RWPE1 (cell line): ENCODE data around the gene LRRC10B.

ENCODE experiments used
- CTCF ChIA-PET: fragments of 350-600 bp; sonication (Branson Sonifier 250); formaldehyde crosslinking; extraction: SDS; loops from one replicate; lab custom pipeline; 2021; lab: Yijun Ruan, JAX
- POLR2A ChIA-PET: fragments of 400-600 bp; formaldehyde crosslinking; extraction: SDS; loops from one replicate; lab custom pipeline; 2020; ENCODE audit warnings: antibody characterized with exemption; ENCODE audit not compliant: low non-redundant PET; lab: Yijun Ruan, JAX
- DNase-seq: peaks from one replicate; pipeline ENCODE4 v3.0.0; 2012; ENCODE audit warnings: low spot score
- H3K27ac ChIP-seq: fragments of 450-650 bp; 2 replicates; pipeline ENCODE4 v1.5.1; 2017
- CTCF ChIP-seq: fragments of 450-650 bp; conservative IDR thresholded peaks from 2 replicates; pipeline ENCODE4 v1.5.1; 2017; ENCODE audit warnings: low read depth, mild to moderate bottlenecking

LRRC10B gene

DNA sequence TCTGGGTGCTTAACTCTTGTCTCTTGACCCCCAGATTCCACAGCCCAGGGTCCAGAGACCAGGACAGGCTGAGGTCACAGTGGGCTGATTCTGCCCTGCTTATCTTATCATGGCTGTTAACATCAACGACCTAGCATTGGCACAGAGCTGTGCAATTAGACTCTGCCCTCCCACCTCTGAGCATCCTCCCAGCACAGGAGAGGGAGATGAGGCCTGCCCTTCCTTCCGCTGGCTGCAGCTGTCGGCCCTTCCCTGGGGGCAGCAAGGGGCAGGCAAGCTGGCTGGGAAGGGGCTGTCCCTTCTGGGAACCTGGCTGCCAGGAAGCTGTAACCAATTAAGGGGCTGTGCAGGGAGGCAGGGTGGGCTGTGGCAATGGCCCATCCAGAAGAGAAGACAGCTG lies 22.5 kb downstream of the LRRC10B start:
- no peak overlapping the region for H3K27ac ChIP-seq
- CTCF ChIA-PET = interaction anchor here (0.6 to 1.8 kb wide), 5 partner anchors 10 to 26 kb away, joined by 4 to 10 read pairs (median 6); no protein-coding TSS in a partner anchor
- POLR2A ChIA-PET = no interaction called here
- DNase-seq = no peak
- TF ChIP-seq CTCF = no peak

GRCh38 chr11:61532134-61533038 lies 23.8 kb downstream of the LRRC10B start:
- TF ChIP-seq CTCF = peak; percentile 69
- H3K27ac ChIP-seq = no peak overlapping the region
- peak; percentile 65 for DNase-seq

GRCh38 chr11:61533039-61533375 lies 24.5 kb downstream of the LRRC10B start:
- no peak for DNase-seq
- CTCF ChIA-PET = interaction anchor here (0.5 to 3.1 kb wide), 5 partner anchors 9 to 31 kb away, joined by 3 to 20 read pairs (median 5); partner anchors contain the start of gene LRRC10B
- POLR2A ChIA-PET = no interaction called here
- TF ChIP-seq CTCF = no peak
- H3K27ac ChIP-seq = no peak overlapping the region

More at GRCh38 chr11:61532134-61533038, 23.8 kb downstream of the LRRC10B start:
- POLR2A ChIA-PET = interaction anchor here (0.6 kb wide), 1 partner anchor 102 kb away, joined by 3 read pairs; the partner anchor contains the start of genes CPSF7 and SDHAF2
- CTCF ChIA-PET = interaction anchor here (0.5 to 3.1 kb wide), 16 partner anchors 8 to 516 kb away, joined by 3 to 20 read pairs (median 4); partner anchors contain the start of gene LRRC10B

DNA sequence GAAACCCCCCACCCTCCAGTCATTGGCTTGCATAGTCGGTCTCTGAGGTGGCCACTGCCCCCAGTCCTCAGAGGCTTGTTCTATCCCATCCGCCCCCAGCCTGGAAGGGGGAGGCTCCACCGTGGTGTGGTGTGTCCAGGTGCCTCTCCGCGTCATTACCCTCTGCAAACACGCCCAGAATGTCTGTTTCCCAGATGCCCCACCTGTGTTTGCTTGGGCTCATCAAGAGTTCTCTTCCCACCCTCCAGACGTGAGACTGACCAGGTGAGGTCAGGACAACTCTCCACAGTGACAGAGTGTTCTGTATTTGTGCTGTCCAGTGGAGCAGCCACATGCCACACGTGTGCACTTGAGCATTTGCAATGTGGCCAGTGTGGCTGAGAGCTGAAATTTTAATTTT lies 24.9 kb downstream of the LRRC10B start:
- no peak for DNase-seq
- H3K27ac ChIP-seq = no peak overlapping the region
- ChIA-PET CTCF (interaction anchor here (2.2 to 3.1 kb wide), 2 partner anchors 16 to 24 kb away, joined by 8 to 20 read pairs; partner anchors contain the start of gene LRRC10B), POLR2A (no interaction called here)
- TF ChIP-seq CTCF = no peak

- no peak for DNase-seq
- no peak overlapping the region for H3K27ac ChIP-seq
- CTCF ChIA-PET = interaction anchor here (0.6 to 3.1 kb wide), 2 partner anchors 17 to 258 kb away, joined by 3 to 20 read pairs; no protein-coding TSS in a partner anchor
- no peak for TF ChIP-seq CTCF
- POLR2A ChIA-PET = no interaction called here
These were observed 25.7 kb downstream of the LRRC10B start for GRCh38 chr11:61534025-61534932.
